Tibial artery (tissue), 4 donors: ENCODE data around the gene PAX2.

ENCODE experiments used
- DNase-seq, 2 donors: peaks; one replicate each; pipeline ENCODE4 v3.0.0-alpha.2; 2019
- H3K27ac ChIP-seq, 2 donors: fragments of 200-600 bp; sonication (generic) in 1 of 2; 1 replicate in 1 of 2; 2 replicates in 1 of 2; pipeline ENCODE4 v1.5.1; 2018 to 2019; ENCODE audit warnings: mild to moderate bottlenecking in 1 of 2
- H3K27me3 ChIP-seq, 2 donors: fragments of 200-600 bp; sonication (generic) in 1 of 2; one replicate each; pipeline versions ENCODE4 v1.5.1 to v1.6.0; 2016 to 2019
- H3K36me3 ChIP-seq, 3 donors: fragments of 200-600 bp; sonication (generic) in 2 of 3; one replicate each; pipeline ENCODE4 v1.5.1; 2016 to 2019; ENCODE audit warnings: mild to moderate bottlenecking in 2 of 3
- H3K4me1 ChIP-seq, 4 donors: fragments of 200-600 bp; sonication (generic) in 2 of 4; 1 replicate in 3 of 4; 2 replicates in 1 of 4; pipeline ENCODE4 v1.5.1; 2016 to 2019
- H3K4me3 ChIP-seq, 2 donors: fragments of 200-600 bp; sonication (generic) in 1 of 2; 1 replicate in 1 of 2; 2 replicates in 1 of 2; pipeline ENCODE4 v1.5.1; 2018 to 2019; ENCODE audit warnings: mild to moderate bottlenecking in 2 of 2
- H3K9me3 ChIP-seq, 3 donors: fragments of 200-600 bp; sonication (generic) in 1 of 3; one replicate each; pipeline ENCODE4 v1.5.1; 2016 to 2019
- CTCF ChIP-seq, 2 experiments: fragments of 200-600 bp in 1 of 2; fragments of 450-650 bp in 1 of 2; IDR thresholded peaks; one replicate each; pipeline ENCODE4 v1.5.1; 2017 to 2019; ENCODE audit warnings: antibody characterized with exemption in 2 of 2, mild to moderate bottlenecking in 1 of 2, moderate library complexity in 1 of 2
- intact Hi-C: fragments of 100-400 bp; cut with DNase I; formaldehyde crosslinking; loops from one replicate; pipeline ENCODE4 v1.15.0; 2023; ENCODE audit warnings: low total_unique reads

PAX2 gene

GRCh38 chr10:100864036-100864885, 118.9 kb downstream of the PAX2 start:
- peaks cover 0 to 8% (median 3%) of the 10 kb centered on the region in 4 donors for H3K4me1 ChIP-seq
- DNase-seq: no peak
- H3K27ac ChIP-seq: no peak overlapping the region
- H3K4me3 ChIP-seq: no peak overlapping the region
- H3K9me3 ChIP-seq: no peaks in the 10 kb centered on the region
- peaks cover 0 to 82% of the 10 kb centered on the region in 2 donors for H3K27me3 ChIP-seq
- no peaks in the 10 kb centered on the region for H3K36me3 ChIP-seq
- TF ChIP-seq CTCF (IDR thresholded peaks at IDR 0.05): no peak
- intact Hi-C loops: no loop called here

DNA sequence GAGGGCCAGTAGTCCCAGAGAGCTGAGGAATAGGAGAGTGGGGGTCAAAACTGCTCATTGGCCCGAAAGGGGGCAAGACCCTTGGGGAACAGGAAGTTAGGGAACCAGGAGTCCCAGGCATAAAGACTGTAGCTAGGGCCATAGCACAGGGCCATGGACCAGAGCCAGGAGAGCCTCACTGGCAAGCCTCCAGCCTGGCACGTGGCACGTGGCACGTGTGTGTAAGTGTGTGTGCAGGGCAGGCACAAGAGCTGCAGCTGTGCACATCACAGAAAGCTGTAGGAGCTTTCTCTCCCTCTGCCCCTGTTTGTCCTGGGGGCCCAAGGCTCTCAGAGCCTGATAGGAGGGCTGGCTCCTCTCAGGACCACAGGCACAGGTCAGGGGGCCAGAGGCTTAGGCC, 119.6 kb downstream of the PAX2 start:
- TF ChIP-seq CTCF (IDR thresholded peaks at IDR 0.05): no peak
- H3K4me3 ChIP-seq: no peak overlapping the region
- no peak for DNase-seq
- intact Hi-C loops: no loop called here
- H3K27me3 ChIP-seq: peaks cover 0 to 76% of the 10 kb centered on the region in 2 donors
- H3K9me3 ChIP-seq: no peaks in the 10 kb centered on the region
- peaks cover 0 to 8% (median 3%) of the 10 kb centered on the region in 4 donors for H3K4me1 ChIP-seq
- no peak overlapping the region for H3K27ac ChIP-seq
- H3K36me3 ChIP-seq: no peaks in the 10 kb centered on the region

DNA sequence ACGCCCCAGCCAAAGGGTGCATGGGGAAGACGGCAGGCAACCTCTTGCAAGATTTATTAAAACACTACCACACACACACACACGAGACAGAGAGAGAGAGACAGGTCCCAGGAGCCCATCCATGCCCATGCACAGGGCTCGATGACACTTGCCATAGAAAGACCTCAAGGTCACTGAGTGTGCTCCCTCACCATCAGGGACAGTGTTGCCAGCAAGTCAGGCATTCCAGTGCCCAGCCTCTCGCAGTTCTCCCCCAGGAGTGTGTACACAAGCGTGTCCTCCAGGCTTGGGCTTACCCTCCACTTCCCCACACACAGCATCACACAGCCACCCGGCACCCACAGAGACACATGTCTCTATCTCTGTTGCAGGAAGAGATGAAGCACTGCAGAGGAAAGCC, 120.6 kb downstream of the PAX2 start:
- Histone ChIP-seq H3K27ac (no peak overlapping the region), H3K4me1 (peaks cover 0 to 8% (median 3%) of the 10 kb centered on the region in 4 donors), H3K36me3 (no peaks in the 10 kb centered on the region), H3K27me3 (peaks cover 0 to 74% of the 10 kb centered on the region in 2 donors), H3K4me3 (no peak overlapping the region), H3K9me3 (no peaks in the 10 kb centered on the region)
- intact Hi-C loops: no loop called here
- no peak for DNase-seq
- no peak for TF ChIP-seq CTCF (IDR thresholded peaks at IDR 0.05)

DNA sequence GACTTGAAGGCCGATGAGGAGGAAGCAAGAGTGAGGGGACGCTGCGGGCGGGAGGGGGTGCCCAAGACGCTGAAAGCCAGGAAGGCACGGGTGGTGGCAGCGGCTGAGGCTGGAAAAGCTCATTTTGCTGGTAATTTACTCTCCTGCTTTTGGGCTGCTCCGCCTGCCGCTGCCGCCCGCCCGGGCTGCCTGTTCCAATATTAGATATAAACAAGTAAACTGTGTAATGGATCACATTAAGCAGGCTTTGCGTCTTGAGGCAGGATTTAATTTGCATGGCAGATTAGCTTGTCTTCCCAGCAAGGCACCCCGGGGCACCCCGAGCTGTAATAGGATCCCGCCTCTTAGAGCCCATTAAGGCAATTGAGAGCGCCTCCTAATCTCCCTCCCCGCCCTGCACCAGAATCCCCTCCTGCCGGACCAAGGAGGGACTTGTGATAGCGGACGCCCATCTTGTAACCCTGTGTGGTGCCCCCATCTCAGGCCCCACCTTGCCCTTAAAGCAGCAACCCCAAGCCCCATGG, 121.3 kb downstream of the PAX2 start:
- no peak overlapping the region for H3K4me3 ChIP-seq
- intact Hi-C loops: no loop called here
- no peaks in the 10 kb centered on the region for H3K36me3 ChIP-seq
- no peak overlapping the region for H3K27ac ChIP-seq
- peaks cover 0 to 8% (median 3%) of the 10 kb centered on the region in 4 donors for H3K4me1 ChIP-seq
- peaks cover 0 to 71% of the 10 kb centered on the region in 2 donors for H3K27me3 ChIP-seq
- DNase-seq: no peak
- no peak for TF ChIP-seq CTCF (IDR thresholded peaks at IDR 0.05)
- H3K9me3 ChIP-seq: no peaks in the 10 kb centered on the region

DNA sequence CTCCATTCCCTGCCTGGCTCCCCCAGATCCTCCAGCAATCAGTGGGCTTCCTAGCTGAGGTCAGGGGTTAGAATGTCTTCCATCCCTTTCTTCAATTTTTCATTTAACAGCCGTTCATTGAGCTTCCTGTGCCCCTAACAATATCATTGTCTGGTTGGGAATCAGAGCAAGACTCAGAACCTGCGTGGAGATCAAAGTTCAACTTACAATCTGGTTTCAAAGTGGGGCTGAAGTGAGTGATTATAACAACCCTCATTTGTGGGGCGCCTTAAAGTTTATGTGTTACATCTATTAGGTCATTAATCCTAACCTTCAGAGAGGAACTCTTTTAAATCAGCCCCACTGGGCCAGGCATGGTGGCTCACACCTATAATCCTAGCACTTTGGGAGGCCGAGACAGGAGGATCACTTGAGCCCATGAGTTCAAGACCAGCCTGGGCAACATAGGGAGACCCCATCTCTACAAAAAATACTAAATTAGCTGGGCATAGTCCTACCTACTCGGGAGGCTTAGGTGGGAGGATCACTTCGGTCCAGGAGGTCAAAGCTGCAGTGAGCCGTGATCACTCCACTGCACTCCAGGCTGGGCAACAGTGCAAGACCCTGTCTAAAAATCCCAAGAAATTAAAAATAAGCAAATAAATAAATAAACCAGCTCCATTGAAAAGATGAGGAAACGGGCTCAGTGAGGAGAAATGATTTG, 122.0 kb downstream of the PAX2 start:
- Histone ChIP-seq H3K4me1 (peaks cover 0 to 8% (median 3%) of the 10 kb centered on the region in 4 donors), H3K9me3 (no peaks in the 10 kb centered on the region), H3K27me3 (peaks cover 0 to 72% of the 10 kb centered on the region in 2 donors)

More for the DNA sequence above, 122.0 kb downstream of the PAX2 start:
- intact Hi-C loops: no loop called here
- Histone ChIP-seq H3K4me3 (no peak overlapping the region), H3K27ac (no peak overlapping the region), H3K36me3 (no peaks in the 10 kb centered on the region)
- TF ChIP-seq CTCF (IDR thresholded peaks at IDR 0.05): no peak
- DNase-seq: no peak
